GM12878 (cell line): ENCODE measurements around the gene FN3K. TPM values are rescaled to one million over a fixed set of nuclear protein-coding genes. Genes with fewer than 3 reads are reported as not detected.

Experiments
- CBFB ChIP-seq: IDR thresholded peaks from 2 replicates; pipeline ENCODE4 v1.6.1; 2016; ENCODE audit warnings: antibody characterized with exemption, low read depth
- CHD1 ChIP-seq: IDR thresholded peaks from 2 replicates; pipeline ENCODE4 v1.6.1; 2012; ENCODE audit warnings: low read depth, low read length, improper control_type of control experiment
- EED ChIP-seq: sonication (generic); IDR thresholded peaks from 2 replicates; pipeline ENCODE4 v1.6.1; 2016; ENCODE audit warnings: antibody characterized with exemption, low read depth
- EGR1 ChIP-seq, 2 experiments: IDR thresholded peaks; 1 replicate in 1 of 2; 2 replicates in 1 of 2; pipeline ENCODE4 v1.6.1; 2011 to 2012; ENCODE audit warnings: low read depth in 2 of 2, low read length in 2 of 2, borderline replicate concordance in 1 of 2, mild to moderate bottlenecking in 1 of 2, moderate library complexity in 1 of 2
- HDAC6 ChIP-seq: fragments of 200-600 bp; sonication (generic); IDR thresholded peaks from one replicate; pipeline ENCODE4 v1.8.0; 2017; ENCODE audit warnings: antibody characterized with exemption; ENCODE audit not compliant: unreplicated experiment
- MEF2B ChIP-seq: fragments of 450-650 bp; IDR thresholded peaks from 2 replicates; pipeline ENCODE4 v1.6.1; 2018; ENCODE audit warnings: mild to moderate bottlenecking, moderate library complexity; ENCODE audit not compliant: partially characterized antibody, poor library complexity, severe bottlenecking
- MYB ChIP-seq: fragments of 150-350 bp; IDR thresholded peaks from 2 replicates; pipeline ENCODE4 v1.6.1; 2014; ENCODE audit warnings: mild to moderate bottlenecking, low read depth, low read length, borderline replicate concordance
- NFYB ChIP-seq: IDR thresholded peaks from 2 replicates; pipeline ENCODE4 v1.6.1; 2011; ENCODE audit warnings: low read depth, mild to moderate bottlenecking, low read length, improper control_type of control experiment, moderate library complexity; ENCODE audit not compliant: insufficient read depth
- RAD21 ChIP-seq: IDR thresholded peaks from 2 replicates; pipeline ENCODE4 v1.6.1; 2011; ENCODE audit warnings: mild to moderate bottlenecking, low read depth, low read length, moderate library complexity; ENCODE audit not compliant: insufficient read depth
- RFX5 ChIP-seq: IDR thresholded peaks from 2 replicates; pipeline ENCODE4 v1.6.1; 2011; ENCODE audit warnings: low read depth, low read length, improper control_type of control experiment
- SP1 ChIP-seq: IDR thresholded peaks from one replicate; pipeline ENCODE4 v1.6.1; 2011; ENCODE audit warnings: low read depth, low read length
- TARDBP ChIP-seq: IDR thresholded peaks from 2 replicates; pipeline ENCODE4 v1.6.1; 2016; ENCODE audit warnings: borderline replicate concordance
- ZNF384 ChIP-seq: IDR thresholded peaks from 2 replicates; pipeline ENCODE4 v1.6.1; 2012; ENCODE audit warnings: low read depth, mild to moderate bottlenecking, low read length, improper control_type of control experiment, borderline replicate concordance
- ZNF622 ChIP-seq: fragments of 450-650 bp; IDR thresholded peaks from 2 replicates; pipeline ENCODE4 v1.6.1; 2017; ENCODE audit warnings: mild to moderate bottlenecking, inconsistent platforms
- ZSCAN29 ChIP-seq: fragments of 450-650 bp; IDR thresholded peaks from 2 replicates; pipeline ENCODE4 v1.6.1; 2017; ENCODE audit warnings: mild to moderate bottlenecking, moderate library complexity
- polyA plus RNA-seq, 11 experiments: library from polyadenylated mRNA; depleted of rRNA in 4 of 11; unstranded in 6 of 11; stranded (reverse) in 5 of 11; fragments of >200 nt; fragmentation: Nextera tagmentation in 4 of 11; fragmentation: Illumina TruSeq in 1 of 11; extraction: Ambion mirVana in 4 of 11; extraction: Trizol in 1 of 11; gene quantifications; 1 replicate in 1 of 11; 2 replicates in 10 of 11; pipeline versions ENCODE4 v1.2.1 to v1.2.3, GENCODE V29; 2011 to 2016; ENCODE audit warnings: inconsistent platforms in 2 of 11, missing spikeins in 2 of 11, low read depth in 1 of 11
- total RNA-seq, 4 experiments: library from RNA; depleted of rRNA in 3 of 4; stranded (reverse); fragments of >200 nt in 3 of 4; fragmentation: Illumina TruSeq in 1 of 4; extraction: Trizol in 1 of 4; gene quantifications; 2 replicates each; pipeline versions ENCODE4 v1.2.1 to v1.2.3, GENCODE V29; 2013 to 2021
- TF ChIP-seq, protein P1 (sequence below): fragments of 150-350 bp; IDR thresholded peaks from 2 replicates; pipeline ENCODE4 v1.6.1; 2014; ENCODE audit warnings: mild to moderate bottlenecking, low read depth, low read length
- TF ChIP-seq, protein P2 (sequence below): fragments of 450-650 bp; formaldehyde crosslinking; IDR thresholded peaks from 2 replicates; pipeline ENCODE4 v1.5.0; 2022; ENCODE audit warnings: mild to moderate bottlenecking, missing genetic modification characterization
- TF ChIP-seq, protein P3 (sequence below): fragments of 450-650 bp; IDR thresholded peaks from 2 replicates; pipeline ENCODE4 v1.6.1; 2017; ENCODE audit warnings: mild to moderate bottlenecking, low read depth, inconsistent platforms; ENCODE audit not compliant: poor library complexity, severe bottlenecking
- TF ChIP-seq, protein P4 (sequence below): fragments of 450-650 bp; IDR thresholded peaks from 2 replicates; pipeline ENCODE4 v1.6.1; 2018; ENCODE audit warnings: mild to moderate bottlenecking, low read depth, moderate library complexity; ENCODE audit not compliant: partially characterized antibody

Gene FN3K
- total and polyA plus RNA-seq, 10 of the 15 experiments (the other 5 are each of a cell fraction or from before 2014, with no cell fraction given) = 0.08 to 0.51 (median 0.17) TPM; not detected in 7

DNA sequence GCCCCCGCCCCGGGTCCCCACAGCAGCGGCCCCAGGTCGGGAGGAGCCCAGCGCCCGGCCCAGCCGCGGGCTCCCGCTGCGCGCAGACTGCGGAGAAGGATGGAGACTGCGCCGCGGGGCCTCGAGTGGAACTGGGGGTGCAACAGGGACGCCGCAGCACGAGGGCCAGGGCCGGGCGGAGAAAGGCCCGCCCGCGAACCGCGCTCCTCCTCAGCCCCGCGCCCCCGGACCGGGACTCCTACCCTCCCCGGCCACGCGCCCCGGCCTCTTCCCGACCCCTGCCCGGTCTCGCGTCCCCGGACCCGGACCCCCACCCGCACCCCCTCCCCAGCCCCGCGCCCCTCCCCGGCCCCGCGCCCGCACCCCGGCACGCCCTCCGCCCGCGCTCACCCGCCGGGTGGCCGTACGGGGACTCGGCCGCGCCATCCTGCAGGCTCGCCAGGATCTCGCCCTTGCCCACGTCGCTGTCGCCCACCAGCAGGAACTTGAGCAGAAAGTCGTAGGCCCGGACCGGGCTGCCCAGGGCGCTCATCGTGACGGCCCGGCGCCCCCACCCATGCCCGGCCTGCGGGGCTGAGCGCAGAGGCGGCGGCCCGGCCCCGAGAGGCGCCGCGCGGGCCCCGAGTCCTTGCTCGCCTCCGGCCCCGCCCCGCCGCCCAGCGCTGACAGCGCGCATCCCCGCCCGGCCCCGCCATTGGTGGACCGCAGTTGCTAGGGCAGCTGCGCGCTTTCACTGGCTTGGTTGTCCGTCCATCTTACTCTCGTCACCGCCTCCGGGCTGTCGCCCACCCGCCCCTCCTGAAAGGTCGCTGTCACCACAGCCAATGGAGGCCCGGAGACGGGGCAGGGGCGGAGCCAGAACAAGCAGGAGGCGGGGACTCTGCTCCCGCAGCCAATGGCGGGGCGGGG lies 37.1 kb upstream of the FN3K start, which contains the start of gene RAB40B (continued):
- TF ChIP-seq, protein P1, sequence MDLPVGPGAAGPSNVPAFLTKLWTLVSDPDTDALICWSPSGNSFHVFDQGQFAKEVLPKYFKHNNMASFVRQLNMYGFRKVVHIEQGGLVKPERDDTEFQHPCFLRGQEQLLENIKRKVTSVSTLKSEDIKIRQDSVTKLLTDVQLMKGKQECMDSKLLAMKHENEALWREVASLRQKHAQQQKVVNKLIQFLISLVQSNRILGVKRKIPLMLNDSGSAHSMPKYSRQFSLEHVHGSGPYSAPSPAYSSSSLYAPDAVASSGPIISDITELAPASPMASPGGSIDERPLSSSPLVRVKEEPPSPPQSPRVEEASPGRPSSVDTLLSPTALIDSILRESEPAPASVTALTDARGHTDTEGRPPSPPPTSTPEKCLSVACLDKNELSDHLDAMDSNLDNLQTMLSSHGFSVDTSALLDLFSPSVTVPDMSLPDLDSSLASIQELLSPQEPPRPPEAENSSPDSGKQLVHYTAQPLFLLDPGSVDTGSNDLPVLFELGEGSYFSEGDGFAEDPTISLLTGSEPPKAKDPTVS = no peak
- TF ChIP-seq, protein P2, sequence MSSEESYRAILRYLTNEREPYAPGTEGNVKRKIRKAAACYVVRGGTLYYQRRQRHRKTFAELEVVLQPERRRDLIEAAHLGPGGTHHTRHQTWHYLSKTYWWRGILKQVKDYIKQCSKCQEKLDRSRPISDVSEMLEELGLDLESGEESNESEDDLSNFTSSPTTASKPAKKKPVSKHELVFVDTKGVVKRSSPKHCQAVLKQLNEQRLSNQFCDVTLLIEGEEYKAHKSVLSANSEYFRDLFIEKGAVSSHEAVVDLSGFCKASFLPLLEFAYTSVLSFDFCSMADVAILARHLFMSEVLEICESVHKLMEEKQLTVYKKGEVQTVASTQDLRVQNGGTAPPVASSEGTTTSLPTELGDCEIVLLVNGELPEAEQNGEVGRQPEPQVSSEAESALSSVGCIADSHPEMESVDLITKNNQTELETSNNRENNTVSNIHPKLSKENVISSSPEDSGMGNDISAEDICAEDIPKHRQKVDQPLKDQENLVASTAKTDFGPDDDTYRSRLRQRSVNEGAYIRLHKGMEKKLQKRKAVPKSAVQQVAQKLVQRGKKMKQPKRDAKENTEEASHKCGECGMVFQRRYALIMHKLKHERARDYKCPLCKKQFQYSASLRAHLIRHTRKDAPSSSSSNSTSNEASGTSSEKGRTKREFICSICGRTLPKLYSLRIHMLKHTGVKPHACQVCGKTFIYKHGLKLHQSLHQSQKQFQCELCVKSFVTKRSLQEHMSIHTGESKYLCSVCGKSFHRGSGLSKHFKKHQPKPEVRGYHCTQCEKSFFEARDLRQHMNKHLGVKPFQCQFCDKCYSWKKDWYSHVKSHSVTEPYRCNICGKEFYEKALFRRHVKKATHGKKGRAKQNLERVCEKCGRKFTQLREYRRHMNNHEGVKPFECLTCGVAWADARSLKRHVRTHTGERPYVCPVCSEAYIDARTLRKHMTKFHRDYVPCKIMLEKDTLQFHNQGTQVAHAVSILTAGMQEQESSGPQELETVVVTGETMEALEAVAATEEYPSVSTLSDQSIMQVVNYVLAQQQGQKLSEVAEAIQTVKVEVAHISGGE = no peak
- TF ChIP-seq CHD1 (no peak), HDAC6 (no peak), MYB (no peak), NFYB (peak; percentile 95), MEF2B (no peak), RFX5 (peak; percentile 95), ZSCAN29 (no peak), EED (no peak), EGR1 (IDR thresholded peaks at IDR 0.05; ENCODE audit: borderline replicate concordance in 1 of 2, low read depth in 2 of 2, low read length in 2 of 2) (0 out of 3 replicates have a peak, but pooled peaks of 1 of the 2 experiments have one; percentile 22), SP1 (peak; percentile 95), ZNF622 (no peak), ZNF384 (no peak), CBFB (no peak), TARDBP (no peak), RAD21 (no peak)
- TF ChIP-seq, protein P3, sequence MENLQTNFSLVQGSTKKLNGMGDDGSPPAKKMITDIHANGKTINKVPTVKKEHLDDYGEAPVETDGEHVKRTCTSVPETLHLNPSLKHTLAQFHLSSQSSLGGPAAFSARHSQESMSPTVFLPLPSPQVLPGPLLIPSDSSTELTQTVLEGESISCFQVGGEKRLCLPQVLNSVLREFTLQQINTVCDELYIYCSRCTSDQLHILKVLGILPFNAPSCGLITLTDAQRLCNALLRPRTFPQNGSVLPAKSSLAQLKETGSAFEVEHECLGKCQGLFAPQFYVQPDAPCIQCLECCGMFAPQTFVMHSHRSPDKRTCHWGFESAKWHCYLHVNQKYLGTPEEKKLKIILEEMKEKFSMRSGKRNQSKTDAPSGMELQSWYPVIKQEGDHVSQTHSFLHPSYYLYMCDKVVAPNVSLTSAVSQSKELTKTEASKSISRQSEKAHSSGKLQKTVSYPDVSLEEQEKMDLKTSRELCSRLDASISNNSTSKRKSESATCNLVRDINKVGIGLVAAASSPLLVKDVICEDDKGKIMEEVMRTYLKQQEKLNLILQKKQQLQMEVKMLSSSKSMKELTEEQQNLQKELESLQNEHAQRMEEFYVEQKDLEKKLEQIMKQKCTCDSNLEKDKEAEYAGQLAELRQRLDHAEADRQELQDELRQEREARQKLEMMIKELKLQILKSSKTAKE = no peak
- TF ChIP-seq, protein P4, sequence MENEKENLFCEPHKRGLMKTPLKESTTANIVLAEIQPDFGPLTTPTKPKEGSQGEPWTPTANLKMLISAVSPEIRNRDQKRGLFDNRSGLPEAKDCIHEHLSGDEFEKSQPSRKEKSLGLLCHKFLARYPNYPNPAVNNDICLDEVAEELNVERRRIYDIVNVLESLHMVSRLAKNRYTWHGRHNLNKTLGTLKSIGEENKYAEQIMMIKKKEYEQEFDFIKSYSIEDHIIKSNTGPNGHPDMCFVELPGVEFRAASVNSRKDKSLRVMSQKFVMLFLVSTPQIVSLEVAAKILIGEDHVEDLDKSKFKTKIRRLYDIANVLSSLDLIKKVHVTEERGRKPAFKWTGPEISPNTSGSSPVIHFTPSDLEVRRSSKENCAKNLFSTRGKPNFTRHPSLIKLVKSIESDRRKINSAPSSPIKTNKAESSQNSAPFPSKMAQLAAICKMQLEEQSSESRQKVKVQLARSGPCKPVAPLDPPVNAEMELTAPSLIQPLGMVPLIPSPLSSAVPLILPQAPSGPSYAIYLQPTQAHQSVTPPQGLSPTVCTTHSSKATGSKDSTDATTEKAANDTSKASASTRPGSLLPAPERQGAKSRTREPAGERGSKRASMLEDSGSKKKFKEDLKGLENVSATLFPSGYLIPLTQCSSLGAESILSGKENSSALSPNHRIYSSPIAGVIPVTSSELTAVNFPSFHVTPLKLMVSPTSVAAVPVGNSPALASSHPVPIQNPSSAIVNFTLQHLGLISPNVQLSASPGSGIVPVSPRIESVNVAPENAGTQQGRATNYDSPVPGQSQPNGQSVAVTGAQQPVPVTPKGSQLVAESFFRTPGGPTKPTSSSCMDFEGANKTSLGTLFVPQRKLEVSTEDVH = no peak
